Left lung (tissue), 10 donors: ENCODE measurements around the gene RILP. TPM values are rescaled to one million over a fixed set of nuclear protein-coding genes. Genes with fewer than 3 reads are reported as not detected.

Experiments
- ATAC-seq: fragments of 200-7000 bp; cut with Tn5 transposase; one replicate; pipeline ENCODE4 v1.9.1; 2020; ENCODE audit warnings: moderate library complexity
- DNase-seq, 4 donors: peaks; one replicate each; pipeline ENCODE4 v3.0.0-alpha.2; 2013 to 2020
- H3K27ac ChIP-seq, 2 donors: fragments of 200-600 bp; sonication (generic) in 1 of 2; one replicate each; pipeline versions ENCODE4 v1.5.0 to v1.8.0; 2020 to 2021
- H3K27me3 ChIP-seq, 2 donors: fragments of 200-600 bp; sonication (generic) in 1 of 2; one replicate each; pipeline versions ENCODE4 v1.5.0 to v1.8.0; 2020 to 2021
- H3K36me3 ChIP-seq, 2 donors: fragments of 200-600 bp; sonication (generic) in 1 of 2; one replicate each; pipeline versions ENCODE4 v1.5.0 to v1.8.0; 2020 to 2021
- H3K4me1 ChIP-seq, 2 donors: fragments of 200-600 bp; one replicate each; pipeline ENCODE4 v1.8.0; 2021
- H3K4me3 ChIP-seq, 2 donors: fragments of 200-600 bp; sonication (generic) in 1 of 2; one replicate each; pipeline versions ENCODE4 v1.5.0 to v1.8.0; 2020 to 2021; ENCODE audit warnings: mild to moderate bottlenecking in 1 of 2
- H3K9me3 ChIP-seq, 2 donors: fragments of 200-600 bp; sonication (generic) in 1 of 2; one replicate each; pipeline versions ENCODE4 v1.5.0 to v1.8.0; 2020 to 2021
- intact Hi-C, 2 donors: fragments of 100-400 bp; cut with DNase I; formaldehyde crosslinking; loops; one replicate each; pipeline versions ENCODE4 v1.11.2 to v1.14.2; 2022
- polyA plus RNA-seq, 6 donors: library from polyadenylated mRNA; unstranded; fragments of 120-200 nt; gene quantifications; one replicate each; pipeline ENCODE4 v1.2.1, GENCODE V29; 2013; ENCODE audit not compliant: insufficient read length in 6 of 6
- total RNA-seq, 2 donors: library from RNA; stranded (reverse); fragmentation: NEBNext Ultra II Directional; extraction: Animal tissue kit (Norgen Biotek cat#: 25700); gene quantifications; one replicate each; pipeline ENCODE4 v1.2.1, GENCODE V29; 2021
- TF ChIP-seq, protein P1 (sequence below), 2 donors: fragments of 200-600 bp; sonication (generic) in 1 of 2; IDR thresholded peaks; one replicate each; pipeline versions ENCODE4 v1.5.0 to v1.8.0; 2021; ENCODE audit warnings: antibody characterized with exemption in 2 of 2
- donor health status: DM: no; HTN: yes; CAD: no.
- donor health status: DM: no; HTN: no; CAD: no.

The RILP gene
- total and polyA plus RNA-seq, 8 donors, result 6.3 to 34.7 (median 7.7) TPM

- Histone ChIP-seq H3K27ac (peak overlapping the region in 1 of 2 donors; percentile 48), H3K27me3 (no peaks in the 10 kb centered on the region), H3K4me3 (no peak overlapping the region), H3K9me3 (no peaks in the 10 kb centered on the region), H3K4me1 (peaks cover 15 to 41% of the 10 kb centered on the region in 2 donors), H3K36me3 (peaks cover 0 to 41% of the 10 kb centered on the region in 2 donors)
- intact Hi-C loops, result no loop called here
- TF ChIP-seq, protein P1, sequence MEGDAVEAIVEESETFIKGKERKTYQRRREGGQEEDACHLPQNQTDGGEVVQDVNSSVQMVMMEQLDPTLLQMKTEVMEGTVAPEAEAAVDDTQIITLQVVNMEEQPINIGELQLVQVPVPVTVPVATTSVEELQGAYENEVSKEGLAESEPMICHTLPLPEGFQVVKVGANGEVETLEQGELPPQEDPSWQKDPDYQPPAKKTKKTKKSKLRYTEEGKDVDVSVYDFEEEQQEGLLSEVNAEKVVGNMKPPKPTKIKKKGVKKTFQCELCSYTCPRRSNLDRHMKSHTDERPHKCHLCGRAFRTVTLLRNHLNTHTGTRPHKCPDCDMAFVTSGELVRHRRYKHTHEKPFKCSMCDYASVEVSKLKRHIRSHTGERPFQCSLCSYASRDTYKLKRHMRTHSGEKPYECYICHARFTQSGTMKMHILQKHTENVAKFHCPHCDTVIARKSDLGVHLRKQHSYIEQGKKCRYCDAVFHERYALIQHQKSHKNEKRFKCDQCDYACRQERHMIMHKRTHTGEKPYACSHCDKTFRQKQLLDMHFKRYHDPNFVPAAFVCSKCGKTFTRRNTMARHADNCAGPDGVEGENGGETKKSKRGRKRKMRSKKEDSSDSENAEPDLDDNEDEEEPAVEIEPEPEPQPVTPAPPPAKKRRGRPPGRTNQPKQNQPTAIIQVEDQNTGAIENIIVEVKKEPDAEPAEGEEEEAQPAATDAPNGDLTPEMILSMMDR (IDR thresholded peaks at IDR 0.05), result no peak
- ATAC-seq, result peak; percentile 8
- DNase-seq, result peak in 1 of 4 donors; percentile 82
Measured at GRCh38 chr17:1640329-1641064, 9.2 kb downstream of the RILP start.

DNA sequence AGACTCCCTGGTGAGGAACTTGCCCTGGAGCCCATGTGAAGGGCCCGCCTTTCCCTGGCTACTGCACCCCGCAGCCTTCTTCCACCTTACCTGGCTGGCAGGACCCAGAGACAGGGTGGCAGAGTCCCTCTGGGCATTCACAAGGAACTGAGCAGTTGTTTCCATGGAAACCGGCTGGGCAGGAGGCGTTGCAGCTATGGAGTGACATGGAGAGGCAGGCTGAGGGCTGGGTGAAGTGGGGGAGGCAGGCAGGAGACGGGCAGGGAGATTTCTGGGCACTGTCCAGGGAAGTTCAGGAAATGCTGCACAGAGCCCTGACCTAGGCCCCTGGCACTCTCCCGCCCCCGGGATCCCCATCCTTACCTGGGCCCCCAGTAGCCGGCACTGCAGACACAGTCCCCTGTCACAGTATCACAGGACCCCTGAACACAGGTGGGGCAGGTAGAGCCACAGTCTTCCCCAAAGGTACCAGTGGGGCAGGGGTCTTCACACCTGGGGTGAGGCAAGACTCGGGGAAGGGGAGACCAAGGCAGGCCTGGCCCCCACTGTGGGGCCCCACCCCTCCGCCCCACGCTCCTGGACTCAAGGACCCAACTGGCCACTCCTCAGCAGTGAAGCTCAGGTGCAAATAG lies 10.0 kb downstream of the RILP start:
- intact Hi-C loops, result no loop called here
- ATAC-seq (peak; percentile 60), DNase-seq (peak in 3 of 4 donors; percentile 69 to 83 (median 81))
- peaks cover 9 to 32% of the 10 kb centered on the region in 2 donors for H3K4me1 ChIP-seq
- H3K27me3 ChIP-seq, result no peaks in the 10 kb centered on the region
- no peaks in the 10 kb centered on the region for H3K9me3 ChIP-seq
- peak overlapping the region in 1 of 2 donors; percentile 48 for H3K27ac ChIP-seq
- H3K4me3 ChIP-seq, result no peak overlapping the region
- TF ChIP-seq, protein P1 (IDR thresholded peaks at IDR 0.05), result no peak
- peaks cover 0 to 49% of the 10 kb centered on the region in 2 donors for H3K36me3 ChIP-seq

- intact Hi-C loops, result no loop called here
- no peak overlapping the region for H3K4me3 ChIP-seq
- H3K4me1 ChIP-seq, result peaks cover 0 to 23% of the 10 kb centered on the region in 2 donors
- H3K9me3 ChIP-seq, result no peaks in the 10 kb centered on the region
- TF ChIP-seq, protein P1 (IDR thresholded peaks at IDR 0.05), result no peak
- no peaks in the 10 kb centered on the region for H3K27me3 ChIP-seq
- DNase-seq (peak in 1 of 4 donors; percentile 67), ATAC-seq (no peak)
- no peak overlapping the region for H3K27ac ChIP-seq
- H3K36me3 ChIP-seq, result peaks cover 0 to 58% of the 10 kb centered on the region in 2 donors
Measured at GRCh38 chr17:1638624-1639300, 10.9 kb downstream of the RILP start.

GRCh38 chr17:1638171-1638590 lies 11.5 kb downstream of the RILP start:
- Histone ChIP-seq H3K27me3 (no peaks in the 10 kb centered on the region), H3K4me1 (peaks cover 0 to 18% of the 10 kb centered on the region in 2 donors), H3K27ac (no peak overlapping the region), H3K4me3 (no peak overlapping the region), H3K9me3 (no peaks in the 10 kb centered on the region), H3K36me3 (peaks cover 0 to 58% of the 10 kb centered on the region in 2 donors)
- intact Hi-C loops, result no loop called here
- ATAC-seq (no peak), DNase-seq (peak in 1 of 4 donors; percentile 78)
- TF ChIP-seq, protein P1 (IDR thresholded peaks at IDR 0.05), result no peak
